ENCODE data around the gene SRBD1.

DNA sequence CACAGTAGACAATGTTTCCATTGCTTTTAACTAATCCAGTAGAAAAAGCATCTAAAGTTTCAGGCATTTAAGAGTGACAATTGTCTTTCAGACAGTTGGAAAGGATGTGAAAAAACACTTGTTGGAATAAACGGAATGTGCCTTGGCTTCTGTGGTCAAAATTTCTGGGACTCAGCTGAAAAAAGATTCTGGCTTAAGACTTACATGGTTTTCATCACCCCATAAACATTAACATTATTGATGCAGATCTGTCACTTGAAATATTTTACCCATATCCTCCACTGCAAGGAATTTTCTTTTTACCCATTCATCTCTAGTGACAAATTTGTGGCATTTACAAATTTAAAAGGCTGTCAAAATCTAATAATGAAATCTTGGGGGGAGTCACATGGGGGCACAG lies 166.0 kb downstream of the SRBD1 start:
- TF ChIP-seq, protein P1, sequence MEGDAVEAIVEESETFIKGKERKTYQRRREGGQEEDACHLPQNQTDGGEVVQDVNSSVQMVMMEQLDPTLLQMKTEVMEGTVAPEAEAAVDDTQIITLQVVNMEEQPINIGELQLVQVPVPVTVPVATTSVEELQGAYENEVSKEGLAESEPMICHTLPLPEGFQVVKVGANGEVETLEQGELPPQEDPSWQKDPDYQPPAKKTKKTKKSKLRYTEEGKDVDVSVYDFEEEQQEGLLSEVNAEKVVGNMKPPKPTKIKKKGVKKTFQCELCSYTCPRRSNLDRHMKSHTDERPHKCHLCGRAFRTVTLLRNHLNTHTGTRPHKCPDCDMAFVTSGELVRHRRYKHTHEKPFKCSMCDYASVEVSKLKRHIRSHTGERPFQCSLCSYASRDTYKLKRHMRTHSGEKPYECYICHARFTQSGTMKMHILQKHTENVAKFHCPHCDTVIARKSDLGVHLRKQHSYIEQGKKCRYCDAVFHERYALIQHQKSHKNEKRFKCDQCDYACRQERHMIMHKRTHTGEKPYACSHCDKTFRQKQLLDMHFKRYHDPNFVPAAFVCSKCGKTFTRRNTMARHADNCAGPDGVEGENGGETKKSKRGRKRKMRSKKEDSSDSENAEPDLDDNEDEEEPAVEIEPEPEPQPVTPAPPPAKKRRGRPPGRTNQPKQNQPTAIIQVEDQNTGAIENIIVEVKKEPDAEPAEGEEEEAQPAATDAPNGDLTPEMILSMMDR (IDR thresholded peaks at IDR 0.05 in 8 of 11, conservative IDR thresholded peaks at IDR 0.05 in 3 of 11), result no peak
- TF ChIP-seq POLR2AphosphoS5 (IDR thresholded peaks at IDR 0.05), result no peak

Measured in spleen (tissue), 7 donors.